Measurements from ENCODE around the gene TBC1D14.

The TBC1D14 gene

DNA sequence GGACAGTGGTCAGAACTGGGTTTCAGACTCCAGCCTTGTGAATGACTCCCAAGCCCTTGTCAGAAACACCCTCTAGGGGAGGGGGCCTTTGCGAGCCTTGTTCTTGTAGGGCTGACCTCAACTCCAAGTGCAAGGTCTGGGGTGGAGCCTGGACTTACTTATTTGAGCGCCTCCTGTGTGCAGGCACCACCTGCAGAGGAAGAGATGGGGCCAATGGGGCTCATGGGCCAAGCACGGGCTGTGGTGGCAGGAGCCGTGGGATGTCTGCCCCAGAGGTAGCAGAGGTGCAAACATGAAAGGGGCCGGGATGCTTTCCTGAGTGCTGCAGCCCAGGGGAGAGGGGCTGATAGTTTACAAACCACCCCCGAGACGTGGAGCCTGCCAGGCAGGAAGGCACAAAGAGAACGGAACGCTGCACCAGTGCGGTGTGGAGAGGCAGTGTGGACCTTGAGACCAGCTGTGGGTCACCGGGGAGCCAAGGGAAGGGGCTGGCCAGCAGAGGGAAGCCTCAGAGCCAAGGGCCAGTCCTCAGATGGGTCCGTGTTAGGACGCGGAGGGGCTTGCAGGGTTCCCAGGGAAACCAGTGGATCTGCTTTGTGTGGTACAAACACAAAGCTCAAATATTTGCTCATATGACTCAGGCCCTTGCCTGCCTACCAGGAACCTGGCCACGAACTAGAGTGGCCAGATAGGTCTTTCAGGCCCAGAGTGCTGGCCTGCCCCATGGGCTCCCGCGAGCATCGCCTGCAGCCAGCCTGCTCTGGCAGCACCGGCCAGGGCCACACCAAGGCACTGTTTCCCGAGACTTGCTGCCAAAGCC is 124.8 kb downstream of the TBC1D14 start:
- peak; percentile 49; the same call in 1 of the 2 replicates for TF ChIP-seq ZFX (IDR thresholded peaks at IDR 0.05)
- TF ChIP-seq, protein P1, sequence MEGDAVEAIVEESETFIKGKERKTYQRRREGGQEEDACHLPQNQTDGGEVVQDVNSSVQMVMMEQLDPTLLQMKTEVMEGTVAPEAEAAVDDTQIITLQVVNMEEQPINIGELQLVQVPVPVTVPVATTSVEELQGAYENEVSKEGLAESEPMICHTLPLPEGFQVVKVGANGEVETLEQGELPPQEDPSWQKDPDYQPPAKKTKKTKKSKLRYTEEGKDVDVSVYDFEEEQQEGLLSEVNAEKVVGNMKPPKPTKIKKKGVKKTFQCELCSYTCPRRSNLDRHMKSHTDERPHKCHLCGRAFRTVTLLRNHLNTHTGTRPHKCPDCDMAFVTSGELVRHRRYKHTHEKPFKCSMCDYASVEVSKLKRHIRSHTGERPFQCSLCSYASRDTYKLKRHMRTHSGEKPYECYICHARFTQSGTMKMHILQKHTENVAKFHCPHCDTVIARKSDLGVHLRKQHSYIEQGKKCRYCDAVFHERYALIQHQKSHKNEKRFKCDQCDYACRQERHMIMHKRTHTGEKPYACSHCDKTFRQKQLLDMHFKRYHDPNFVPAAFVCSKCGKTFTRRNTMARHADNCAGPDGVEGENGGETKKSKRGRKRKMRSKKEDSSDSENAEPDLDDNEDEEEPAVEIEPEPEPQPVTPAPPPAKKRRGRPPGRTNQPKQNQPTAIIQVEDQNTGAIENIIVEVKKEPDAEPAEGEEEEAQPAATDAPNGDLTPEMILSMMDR (conservative IDR thresholded peaks at IDR 0.05) = no peak; the same call in 1 of the 2 replicates
- H3K27ac ChIP-seq = peak overlapping the region; percentile 70

DNA sequence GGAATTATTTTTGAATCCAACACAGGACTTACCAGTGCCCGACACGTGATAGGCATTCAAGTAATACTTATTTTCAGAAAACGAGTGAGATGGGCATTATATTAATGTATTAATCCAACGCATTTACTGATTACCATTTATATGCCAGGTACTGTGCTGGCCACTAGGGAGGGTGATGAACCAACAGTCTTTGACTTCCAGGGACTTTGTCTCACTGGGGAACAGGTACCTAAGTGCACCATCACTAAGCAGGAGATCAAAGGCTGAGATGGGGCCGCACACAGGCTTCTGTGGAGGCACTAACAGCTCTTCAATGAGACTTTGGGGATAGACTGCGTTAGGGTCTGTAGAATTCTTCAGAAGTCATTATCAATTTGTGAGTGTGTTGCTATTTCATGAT is 127.8 kb downstream of the TBC1D14 start:
- TF ChIP-seq, protein P1 (conservative IDR thresholded peaks at IDR 0.05) = no peak; the same call in 1 of the 2 replicates
- TF ChIP-seq ZFX (IDR thresholded peaks at IDR 0.05) = no peak
- no peak overlapping the region for H3K27ac ChIP-seq

DNA sequence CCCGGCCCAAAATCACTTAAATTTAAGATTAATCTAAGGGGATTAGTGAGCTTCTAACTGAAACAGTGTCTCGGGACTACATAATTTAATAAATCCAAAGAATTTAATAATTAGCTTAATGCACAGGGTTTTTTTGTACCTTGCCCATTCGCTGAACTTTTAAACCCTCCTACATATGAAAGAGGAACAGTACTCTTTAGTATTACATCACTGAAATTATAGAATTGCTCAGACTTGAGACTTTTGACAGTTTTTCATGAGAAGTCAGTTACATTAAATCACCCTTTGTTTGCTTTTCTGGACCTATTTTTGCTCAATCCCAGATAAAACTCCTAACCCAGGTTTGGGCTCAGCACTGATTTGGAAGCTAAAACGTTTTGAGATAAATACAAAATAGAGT is 131.1 kb downstream of the TBC1D14 start:
- TF ChIP-seq, protein P1 (conservative IDR thresholded peaks at IDR 0.05) = no peak
- no peak for TF ChIP-seq ZFX (IDR thresholded peaks at IDR 0.05)
- H3K27ac ChIP-seq = no peak overlapping the region

DNA sequence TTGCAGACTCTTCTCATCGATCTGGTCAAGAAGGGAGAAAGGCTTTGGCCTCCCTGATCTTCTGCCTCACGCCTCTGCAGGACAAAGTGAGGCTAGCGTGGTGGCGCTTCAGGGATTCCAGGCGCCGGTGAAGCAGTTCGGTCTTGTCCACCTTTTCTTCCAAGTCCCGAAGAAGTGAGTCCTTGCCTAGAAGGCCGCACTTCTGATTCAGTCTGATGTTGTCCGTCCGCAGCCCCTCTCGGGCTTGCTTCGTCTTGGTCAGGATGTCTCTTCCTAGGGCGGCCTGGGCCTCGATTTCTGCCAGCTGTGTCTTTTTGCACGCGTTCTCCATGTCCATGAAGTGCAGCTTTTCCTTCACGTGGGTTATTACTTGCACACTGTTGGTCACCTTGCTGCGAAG is 131.6 kb downstream of the TBC1D14 start:
- no peak overlapping the region for H3K27ac ChIP-seq
- TF ChIP-seq, protein P1 (conservative IDR thresholded peaks at IDR 0.05) = no peak
- TF ChIP-seq ZFX (IDR thresholded peaks at IDR 0.05) = no peak

DNA sequence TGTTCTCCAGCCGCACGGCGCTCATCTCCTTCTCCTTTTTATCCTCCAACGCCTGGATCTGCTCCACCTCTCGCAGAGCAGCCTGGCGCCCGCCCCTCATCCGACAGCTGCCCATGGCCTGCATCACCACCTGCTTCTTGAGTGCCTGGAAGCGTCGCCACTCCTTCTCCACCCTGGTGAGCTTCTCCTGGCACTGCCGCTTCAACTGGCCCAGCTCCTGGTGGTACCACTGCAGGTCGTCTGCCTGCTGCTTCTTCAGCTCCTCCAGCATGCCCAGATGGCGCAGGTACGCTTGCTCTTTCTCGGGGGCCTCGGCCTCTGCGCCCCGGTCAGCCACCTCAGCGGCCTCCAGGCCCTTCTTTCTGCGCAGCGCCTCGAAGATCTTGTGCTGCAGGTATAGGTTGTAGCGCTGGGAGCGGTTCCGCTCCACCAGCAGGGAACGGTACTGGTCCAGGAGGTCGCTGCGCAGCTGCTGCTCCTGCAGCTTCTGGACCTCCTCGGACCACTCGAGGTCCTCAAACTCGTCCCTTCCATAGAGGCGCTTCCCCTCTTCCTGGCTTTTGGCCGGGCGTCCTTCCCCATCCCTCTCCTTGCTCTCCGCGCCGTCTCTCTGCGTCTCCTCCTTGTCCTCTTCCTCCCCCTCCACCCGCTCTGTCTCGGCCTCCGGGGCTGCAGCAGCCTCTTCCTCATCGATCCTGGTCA is 132.3 kb downstream of the TBC1D14 start:
- no peak for TF ChIP-seq ZFX (IDR thresholded peaks at IDR 0.05)
- peak overlapping the region; percentile 44 for H3K27ac ChIP-seq

DNA sequence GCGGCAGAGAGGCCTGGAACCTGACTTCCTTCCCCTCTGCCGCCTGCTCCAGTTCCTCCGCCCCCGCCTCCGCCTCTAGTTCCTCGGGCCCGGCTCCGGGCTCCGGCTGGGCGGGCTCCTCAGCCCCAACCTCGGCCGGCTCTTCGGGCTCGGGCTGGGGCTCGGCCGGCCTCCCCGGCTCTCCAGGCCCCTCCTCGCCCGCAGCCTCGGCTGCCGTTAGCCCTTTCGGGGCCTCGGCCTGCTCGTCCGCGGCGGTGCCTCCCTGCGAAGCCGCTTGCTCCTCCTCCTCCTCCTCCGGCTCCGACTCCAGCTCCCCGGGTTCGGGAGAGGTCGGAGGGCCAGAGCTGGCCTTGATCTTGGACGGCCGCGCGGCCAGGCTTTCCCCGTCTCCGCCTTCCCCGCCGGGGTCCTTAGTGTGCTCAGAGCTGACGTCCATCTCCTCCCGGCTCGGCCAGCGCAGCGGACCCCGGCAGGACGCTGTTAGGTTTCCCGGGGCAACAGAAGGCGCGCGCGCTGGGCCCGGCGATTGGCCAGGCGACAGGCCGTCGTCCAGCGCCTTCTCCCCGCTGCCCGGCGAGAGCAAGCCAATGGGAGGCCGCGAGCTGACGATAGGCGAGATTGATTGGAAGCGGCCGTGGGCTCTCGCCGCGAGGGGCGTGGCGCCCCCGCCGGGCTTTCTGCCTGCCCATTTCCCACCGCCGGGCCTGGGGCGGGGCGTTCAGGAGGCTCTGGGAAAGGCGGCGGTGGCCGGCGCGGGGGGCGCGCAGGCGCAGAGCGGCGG is 133.1 kb downstream of the TBC1D14 start:
- TF ChIP-seq, protein P1 (conservative IDR thresholded peaks at IDR 0.05) = peak; percentile 83
- TF ChIP-seq ZFX (IDR thresholded peaks at IDR 0.05) = peak; percentile 46; the same call in 1 of the 2 replicates
- H3K27ac ChIP-seq = peak overlapping the region; percentile 44

DNA sequence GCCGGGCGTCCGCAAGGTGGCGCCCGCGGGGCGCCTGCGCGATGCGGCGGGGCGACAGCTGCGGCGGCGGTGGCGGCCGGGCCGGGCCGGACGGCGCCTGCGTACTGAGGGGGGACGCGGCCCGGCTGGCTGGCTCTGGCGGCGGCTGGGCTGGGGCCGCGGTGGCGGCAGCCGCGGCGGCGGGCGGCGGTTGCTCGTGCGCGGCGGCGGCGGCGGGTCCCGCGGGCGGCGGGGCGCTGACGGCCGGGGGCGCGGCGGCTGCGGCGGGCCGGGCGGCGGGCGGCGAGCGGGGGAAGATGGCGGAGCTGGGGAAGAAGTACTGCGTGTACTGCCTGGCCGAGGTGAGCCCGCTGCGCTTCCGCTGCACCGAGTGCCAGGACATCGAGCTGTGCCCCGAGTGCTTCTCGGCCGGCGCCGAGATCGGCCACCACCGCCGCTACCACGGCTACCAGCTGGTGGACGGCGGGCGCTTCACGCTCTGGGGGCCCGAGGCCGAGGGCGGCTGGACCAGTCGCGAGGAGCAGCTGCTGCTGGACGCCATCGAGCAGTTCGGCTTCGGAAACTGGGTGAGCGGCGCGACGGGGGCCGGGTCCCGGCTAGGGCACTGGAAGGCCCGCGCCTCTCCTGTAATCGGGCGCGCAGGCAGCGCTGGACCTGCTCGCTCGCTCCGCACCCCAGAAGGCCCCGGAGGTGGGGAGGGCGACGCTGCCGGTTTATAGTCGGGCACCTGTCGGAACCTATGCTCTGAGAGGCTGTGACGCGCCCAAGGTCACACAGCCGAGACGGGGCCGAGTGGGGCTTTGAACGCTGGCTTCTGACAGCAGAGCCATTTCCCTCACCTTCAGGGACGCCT is 133.9 kb downstream of the TBC1D14 start, which contains the start of gene TADA2B:
Gene TADA2B, plus strand, starts transcription at position 89 of the 853 bp plus-strand sequence. Its CDS starts 208 bp downstream, at position 297.
- TF ChIP-seq, protein P1 (conservative IDR thresholded peaks at IDR 0.05) = no peak
- peak; percentile 80; the same call in 1 of the 2 replicates for TF ChIP-seq ZFX (IDR thresholded peaks at IDR 0.05)
- peak within 1 kb of the TSS; percentile 96 for H3K27ac ChIP-seq
